B cell (primary cell): ENCODE data around the gene AP1AR. TPM values are rescaled to one million over a fixed set of nuclear protein-coding genes. Genes with fewer than 3 reads are reported as not detected.

Experiments used
- ATAC-seq: fragments of 200-7000 bp; cut with Tn5 transposase; one replicate; pipeline ENCODE4 v1.10.0; 2021; ENCODE audit warnings: low read depth, mild to moderate bottlenecking, moderate number of reproducible peaks, moderate library complexity
- CTCF ChIA-PET: fragments of 350-600 bp; sonication (Branson Sonifier 250); formaldehyde crosslinking; loops from one replicate; lab custom pipeline; 2021; ENCODE audit warnings: antibody characterized with exemption, inconsistent platforms; lab: Charles Lee
- POLR2A ChIA-PET: fragments of 350-600 bp; sonication (Branson Sonifier 250); formaldehyde crosslinking; loops from one replicate; lab custom pipeline; 2021; ENCODE audit warnings: antibody characterized with exemption; lab: Charles Lee
- DNase-seq: peaks from one replicate; pipeline ENCODE4 v3.0.0; 2013
- H2AFZ ChIP-seq: 2 replicates; pipeline ENCODE4 v1.6.1; 2012; ENCODE audit warnings: mild to moderate bottlenecking, low read depth, low read length; ENCODE audit not compliant: insufficient read depth, poor library complexity, severe bottlenecking
- H3K27ac ChIP-seq, 2 donors: 1 replicate in 1 of 2; 2 replicates in 1 of 2; pipeline ENCODE4 v1.5.1; 2012 to 2013; ENCODE audit warnings: low read length in 2 of 2, mild to moderate bottlenecking in 2 of 2, moderate library complexity in 1 of 2
- H3K27me3 ChIP-seq, 4 experiments: fragments of 200-600 bp in 1 of 4; sonication (generic) in 1 of 4; replicated peaks in 1 of 4; 1 replicate in 2 of 4; 2 replicates in 2 of 4; pipeline versions ENCODE4 v1.6.1 to v1.7.0; 2013 to 2016; ENCODE audit warnings: low read length in 3 of 4, mild to moderate bottlenecking in 2 of 4, mixed read lengths in 1 of 4, moderate library complexity in 1 of 4; ENCODE audit not compliant: insufficient read depth in 4 of 4, control insufficient read depth in 3 of 4; ENCODE audit errors: control extremely low read depth in 1 of 4
- H3K36me3 ChIP-seq, 2 experiments: replicated peaks in 1 of 2; 1 replicate in 1 of 2; 2 replicates in 1 of 2; pipeline versions ENCODE4 v1.6.1 to v1.7.1; 2013; ENCODE audit warnings: low read length in 1 of 2; ENCODE audit not compliant: insufficient read depth in 2 of 2, control insufficient read depth in 1 of 2; ENCODE audit errors: control extremely low read depth in 1 of 2, extremely low read depth in 1 of 2
- H3K4me1 ChIP-seq, 2 donors: fragments of 200-600 bp in 1 of 2; sonication (generic) in 1 of 2; 1 replicate in 1 of 2; 2 replicates in 1 of 2; pipeline versions ENCODE4 v1.5.1 to v1.6.1; 2013 to 2017; ENCODE audit warnings: low read length in 2 of 2; ENCODE audit not compliant: control insufficient read depth in 2 of 2, insufficient read depth in 2 of 2
- H3K4me2 ChIP-seq: replicated peaks from 2 replicates; pipeline ENCODE3; 2012; ENCODE audit warnings: mild to moderate bottlenecking, low read depth, low read length; ENCODE audit not compliant: poor library complexity, severe bottlenecking
- H3K4me3 ChIP-seq, 5 experiments: fragments of 200-600 bp in 1 of 5; sonication (generic) in 1 of 5; 1 replicate in 3 of 5; 2 replicates in 2 of 5; pipeline versions ENCODE4 v1.5.1 to v1.7.0; 2011 to 2016; ENCODE audit warnings: low read length in 4 of 5, mild to moderate bottlenecking in 4 of 5, low read depth in 2 of 5, control low read depth in 1 of 5, moderate library complexity in 1 of 5; ENCODE audit not compliant: insufficient read depth in 1 of 5; ENCODE audit errors: control extremely low read depth in 1 of 5, extremely low read depth in 1 of 5
- H3K79me2 ChIP-seq: fragments of 200-600 bp; sonication (generic); one replicate; pipeline ENCODE4 v1.6.0; 2016; ENCODE audit warnings: low read length; ENCODE audit not compliant: control insufficient read depth, insufficient read depth
- H3K9ac ChIP-seq: fragments of 200-600 bp; sonication (generic); 2 replicates; pipeline ENCODE4 v1.6.1; 2017; ENCODE audit warnings: mild to moderate bottlenecking, low read length, moderate library complexity
- H3K9me3 ChIP-seq, 3 donors: one replicate each; pipeline versions ENCODE4 v1.6.1 to v1.7.1; 2013; ENCODE audit warnings: low read length in 2 of 3; ENCODE audit not compliant: control insufficient read depth in 2 of 3, insufficient read depth in 1 of 3; ENCODE audit errors: control extremely low read depth in 1 of 3
- H4K20me1 ChIP-seq: 2 replicates; pipeline ENCODE4 v1.6.0; 2012; ENCODE audit warnings: mild to moderate bottlenecking, low read length; ENCODE audit not compliant: insufficient read depth, control insufficient read depth, poor library complexity, severe bottlenecking
- H3K27ac Mint-ChIP-seq: one replicate; pipeline ENCODE4 v1.8.0; 2021; ENCODE audit warnings: mixed read lengths
- H3K27me3 Mint-ChIP-seq: one replicate; pipeline ENCODE4 v1.8.0; 2021; ENCODE audit warnings: mixed read lengths
- H3K4me1 Mint-ChIP-seq: one replicate; pipeline ENCODE4 v1.8.0; 2021; ENCODE audit warnings: mixed read lengths
- H3K4me3 Mint-ChIP-seq: one replicate; pipeline ENCODE4 v1.8.0; 2021; ENCODE audit warnings: mixed read lengths
- H3K9me3 Mint-ChIP-seq: one replicate; pipeline ENCODE4 v1.8.0; 2022; ENCODE audit warnings: mixed read lengths; ENCODE audit not compliant: insufficient read depth
- CTCF ChIP-seq: fragments of 200-600 bp; IDR thresholded peaks from one replicate; pipeline ENCODE4 v1.8.0; 2022; ENCODE audit warnings: antibody characterized with exemption, mild to moderate bottlenecking
- EZH2 ChIP-seq: IDR thresholded peaks from 2 replicates; pipeline ENCODE4 v1.6.1; 2012; ENCODE audit warnings: borderline replicate concordance, low read depth, mild to moderate bottlenecking, moderate library complexity, low read length; ENCODE audit not compliant: insufficient read depth, poor library complexity, severe bottlenecking
- WGBS: methylation state at CpG from one replicate; pipeline ENCODE4 v1.1.5; 2013; ENCODE audit warnings: missing lambda C conversion rate; ENCODE audit not compliant: insufficient coverage; 5-methylcytosine and 5-hydroxymethylcytosine counted together
- intact Hi-C: fragments of 100-400 bp; cut with micrococcal nuclease; formaldehyde crosslinking; loops from one replicate; pipeline ENCODE4 v1.10.0; 2022
- polyA plus RNA-seq: library from polyadenylated mRNA; depleted of rRNA; stranded (reverse); fragments of >200 nt; gene quantifications from 2 replicates; pipeline ENCODE4 v1.2.3, GENCODE V29; 2012
- total RNA-seq, 2 donors: library from RNA; stranded (reverse); fragments of 120-200 nt in 1 of 2; gene quantifications; 1 replicate in 1 of 2; 2 replicates in 1 of 2; pipeline versions ENCODE4 v1.2.3 to v1.2.4, GENCODE V29; 2013 to 2022

Gene AP1AR
- total and polyA plus RNA-seq, 2 donors (not counting 1 experiment from before 2014, with no cell fraction given) = 3.4 to 20.3 TPM

GRCh38 chr4:112247021-112247420 lies 15.4 kb downstream of the AP1AR start:
- H3K4me3 Mint-ChIP-seq = no peak overlapping the region
- Histone ChIP-seq H3K27me3 (no peaks in the 10 kb centered on the region), H3K79me2 (peaks cover 56% of the 10 kb centered on the region)

More at GRCh38 chr4:112247021-112247420, 15.4 kb downstream of the AP1AR start:
- intact Hi-C loops = no loop called here
- Histone ChIP-seq H3K27ac (no peak overlapping the region), H2AFZ (no peak overlapping the region), H3K4me1 (no peaks in the 10 kb centered on the region), H3K9me3 (no peaks in the 10 kb centered on the region), H4K20me1 (peaks cover 5% of the 10 kb centered on the region), H3K9ac (no peak overlapping the region), H3K4me3 (no peak overlapping the region), H3K36me3 (peaks cover 0 to 3% of the 10 kb centered on the region in 2 experiments), H3K4me2 (no peak overlapping the region)
- ATAC-seq (no peak), DNase-seq (no peak)
- H3K4me1 Mint-ChIP-seq = peaks cover 4% of the 10 kb centered on the region
- POLR2A ChIA-PET = no interaction called here
- H3K9me3 Mint-ChIP-seq = no peaks in the 10 kb centered on the region
- no CpG with 5 or more reads among the region's 3 CpGs for WGBS
- no peak overlapping the region for H3K27ac Mint-ChIP-seq
- H3K27me3 Mint-ChIP-seq = no peaks in the 10 kb centered on the region
- CTCF ChIA-PET = interaction anchor here (0.8 to 1.1 kb wide), 2 partner anchors 15 kb away, joined by 3 to 4 read pairs; no protein-coding TSS in a partner anchor
- TF ChIP-seq CTCF = no peak
- TF ChIP-seq EZH2 = no peak
